ENCODE measurements around the gene VMO1.

VMO1 gene

DNA sequence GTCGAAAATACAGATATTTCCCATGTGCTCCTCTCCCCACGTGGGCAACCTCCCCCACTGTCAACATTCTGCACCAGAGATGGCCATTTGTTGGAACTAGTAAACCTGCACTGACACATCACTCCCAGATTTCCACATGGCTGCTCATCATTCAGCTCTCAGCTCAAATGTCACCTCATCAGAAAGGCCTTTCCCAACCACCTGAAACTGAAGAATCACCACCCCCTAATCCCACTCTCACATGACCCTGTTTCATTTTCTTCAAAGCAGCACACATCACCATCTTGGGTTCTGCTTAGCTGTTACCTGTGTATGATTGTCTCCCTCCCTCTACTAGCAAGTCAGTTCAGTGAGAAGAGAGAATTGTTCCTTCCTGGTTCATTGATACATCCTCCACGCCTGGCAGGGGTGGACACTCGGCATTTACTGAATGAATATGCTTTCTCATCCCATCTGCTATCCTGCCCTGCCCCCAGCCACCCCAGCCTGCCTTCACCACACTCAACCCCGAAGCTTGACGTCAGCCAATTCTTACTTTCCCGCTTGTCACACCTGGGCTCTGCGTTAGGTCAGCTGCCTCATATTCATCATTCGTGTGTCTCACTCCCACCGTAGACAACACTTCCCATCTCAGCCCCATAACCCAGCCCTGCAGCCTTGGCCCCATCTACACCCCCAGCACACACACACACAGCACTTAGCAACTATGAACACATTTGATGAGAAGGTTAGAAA is 14.5 kb upstream of the VMO1 start:
- no peak for DNase-seq

DNA sequence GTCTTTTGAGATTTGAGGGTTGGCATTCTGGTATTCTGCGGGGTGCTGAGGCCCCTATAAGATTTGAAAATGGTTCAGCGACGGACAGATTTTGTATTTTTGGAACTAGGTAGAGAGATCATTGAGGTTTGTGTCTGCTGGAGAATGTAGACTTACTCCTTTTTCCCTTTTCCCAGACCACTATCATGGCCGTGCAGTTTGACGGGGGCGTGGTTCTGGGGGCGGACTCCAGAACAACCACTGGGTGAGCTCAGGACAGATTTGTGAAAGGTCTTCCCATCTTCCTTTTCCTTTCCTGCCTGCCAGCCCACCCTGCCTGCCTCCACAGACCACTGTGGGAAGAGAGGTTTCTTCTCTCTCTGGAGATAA is 10.4 kb upstream of the VMO1 start:
- DNase-seq, result peak in 2 of 51 donors; percentile 10 to 25

DNA sequence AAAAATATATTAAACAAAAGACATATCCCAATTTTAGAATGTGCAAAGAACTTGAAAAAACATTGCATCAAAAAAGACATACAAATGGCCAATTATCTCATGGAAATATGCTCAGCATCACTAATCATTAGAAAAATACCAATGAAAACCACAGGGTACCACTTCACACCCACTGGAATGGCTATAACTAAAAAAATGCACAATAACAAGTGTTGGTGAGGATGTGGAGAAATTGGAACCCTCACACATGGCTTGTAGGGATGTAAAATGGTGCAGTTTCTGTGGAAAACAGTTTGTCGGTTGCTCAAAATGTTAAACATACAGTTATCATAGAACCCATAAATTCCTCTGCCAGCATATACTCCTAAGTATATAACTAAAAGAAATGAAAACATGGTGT is 9.0 kb upstream of the VMO1 start:
- DNase-seq, result no peak

DNA sequence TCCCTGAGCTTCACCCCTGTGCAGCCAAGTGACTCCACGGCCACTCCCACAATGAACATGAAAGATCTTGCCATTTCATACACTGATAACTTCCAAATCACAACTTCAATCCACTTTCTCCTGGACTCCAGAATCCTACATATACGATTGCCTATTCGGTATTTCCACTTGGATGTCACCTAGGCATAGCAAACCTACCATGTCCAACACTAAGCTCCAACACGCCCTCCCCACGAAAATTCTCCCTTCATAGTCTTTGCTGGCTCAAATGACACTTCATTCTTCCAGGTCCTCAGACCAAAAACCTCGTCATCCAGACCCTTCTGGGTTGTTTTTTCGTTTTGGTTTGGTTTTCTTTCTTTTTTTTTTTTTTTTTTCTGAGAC is 4.5 kb upstream of the VMO1 start:
- no peak for DNase-seq

DNA sequence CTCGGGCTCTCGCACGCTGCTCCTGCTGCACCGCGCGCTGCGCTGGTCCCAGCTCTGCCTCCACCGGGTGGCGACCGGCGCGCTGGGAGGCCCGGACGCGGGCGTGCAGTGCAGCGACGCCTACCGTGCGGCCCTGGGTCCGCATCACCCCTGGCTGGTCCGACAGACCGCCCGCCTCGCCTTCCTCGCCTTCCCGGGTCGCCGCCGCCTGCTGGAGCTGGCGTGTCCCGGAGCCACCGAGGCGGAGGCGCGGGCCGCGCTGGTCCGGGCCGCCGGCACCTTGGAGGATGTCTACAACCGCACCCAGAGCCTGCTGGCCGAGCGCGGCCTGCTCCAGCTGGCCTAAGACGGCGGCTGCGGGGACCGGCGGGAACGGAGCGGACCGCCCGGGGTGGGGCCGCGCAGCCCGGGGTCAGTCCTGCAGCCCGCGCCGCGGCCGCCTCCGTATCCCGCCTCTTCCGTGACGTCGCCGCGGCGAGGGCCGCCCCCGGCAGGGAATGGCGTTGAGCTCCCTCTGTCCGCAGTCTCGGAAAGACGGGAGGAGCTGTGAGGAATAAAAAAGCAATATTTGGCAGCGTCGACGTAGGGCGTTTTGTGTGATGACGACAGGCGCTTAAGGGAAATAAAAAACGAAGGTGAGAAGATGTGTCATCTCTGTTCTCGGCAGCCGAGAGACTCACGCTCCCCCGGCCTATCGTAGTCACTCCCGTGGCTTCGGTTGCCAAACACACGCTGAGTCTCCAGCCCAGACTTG is 4.0 kb upstream of the VMO1 start:
- peak; percentile 47 to 96 (median 80) for DNase-seq

DNA sequence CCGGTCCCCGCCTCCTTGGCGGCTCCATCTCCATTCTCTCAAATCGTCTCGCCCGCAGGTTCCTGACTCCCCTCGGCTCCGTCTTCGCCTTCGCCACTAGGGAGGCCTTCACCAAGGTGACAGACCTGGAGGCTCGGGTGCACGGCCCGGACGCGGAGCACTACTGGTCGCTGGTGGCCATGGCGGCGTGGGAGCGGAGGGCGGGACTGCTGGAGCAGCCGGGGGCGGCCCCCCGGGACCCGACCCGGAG is 3.5 kb upstream of the VMO1 start:
- DNase-seq, result peak in 1 of 51 donors; percentile 56

DNA sequence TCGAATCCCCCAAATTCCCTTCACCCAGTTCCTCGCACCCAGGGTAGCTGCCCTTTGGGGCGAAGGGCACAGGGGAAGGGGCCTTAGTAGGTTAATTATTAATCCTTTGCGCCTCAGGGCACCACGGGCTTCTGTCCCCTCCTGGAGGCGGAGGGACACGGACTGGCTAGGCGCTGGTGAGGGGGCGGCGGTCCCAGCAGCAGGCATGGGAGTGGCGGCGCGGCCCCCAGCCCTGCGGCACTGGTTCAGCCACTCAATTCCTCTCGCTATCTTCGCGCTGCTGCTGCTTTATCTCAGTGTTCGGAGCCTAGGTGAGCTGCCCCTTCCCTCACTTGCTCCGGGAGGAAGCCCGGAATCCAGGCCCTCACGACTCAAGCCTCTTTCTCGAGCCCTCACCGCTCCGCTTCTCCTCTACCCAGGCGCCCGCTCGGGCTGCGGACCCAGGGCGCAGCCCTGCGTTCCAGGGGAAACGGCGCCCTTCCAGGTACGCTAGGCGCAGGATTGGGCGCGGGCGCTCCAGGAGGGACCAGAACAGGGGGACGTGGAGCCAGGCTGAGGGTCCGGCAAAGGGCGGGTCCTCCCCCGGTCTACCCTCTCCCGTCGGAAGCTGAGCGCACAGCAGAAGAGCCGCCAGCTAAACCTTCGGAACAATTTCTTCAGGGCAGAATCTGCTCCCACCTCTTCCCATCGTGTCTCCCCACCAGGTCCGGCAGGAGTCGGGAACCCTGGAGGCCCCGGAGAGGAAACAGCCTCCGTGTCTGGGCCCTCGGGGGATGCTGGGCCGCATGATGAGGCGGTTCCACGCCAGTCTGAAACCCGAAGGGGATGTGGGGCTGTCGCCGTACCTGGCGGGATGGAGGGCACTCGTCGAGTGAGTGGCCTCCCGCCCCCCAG is 2.9 kb upstream of the VMO1 start, which contains the start of gene GLTPD2:
GLTPD2 (plus strand) TSS at position 158 of the 894 bp plus-strand sequence; CDS start at position 206, 48 bp downstream.
- DNase-seq, result peak in 4 of 51 donors; percentile 36 to 62 (median 45)

DNA sequence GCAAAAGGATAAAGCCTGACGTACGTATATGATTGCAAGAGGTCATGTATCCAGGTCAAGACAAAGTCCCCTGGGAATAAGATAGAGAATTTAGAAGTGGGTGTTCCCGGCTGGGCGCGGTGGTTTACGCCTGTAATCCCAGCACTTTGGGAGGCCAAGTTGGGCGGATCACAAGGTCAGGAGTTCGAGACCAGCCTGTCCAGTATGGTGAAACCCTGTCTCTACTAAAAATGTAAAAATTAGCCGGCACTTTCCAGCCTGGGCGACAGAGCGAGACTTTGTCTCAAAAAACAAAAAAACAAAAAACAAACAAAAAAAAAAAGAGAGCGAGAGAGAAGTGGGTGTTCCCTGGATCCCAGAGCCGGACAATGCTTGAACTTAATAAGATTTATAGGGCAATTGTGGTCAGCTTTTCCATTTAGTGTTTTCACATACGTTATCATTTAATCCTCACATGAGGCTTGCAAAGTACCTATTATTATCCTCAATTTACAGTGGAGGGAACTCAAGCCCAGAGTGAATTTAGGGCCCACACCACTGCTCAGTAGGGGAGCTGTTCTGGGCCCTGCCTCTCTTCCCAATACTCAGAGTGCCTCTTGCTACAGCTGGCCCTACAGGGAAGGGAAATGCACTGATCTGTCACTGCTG is 2.1 kb upstream of the VMO1 start:
- no peak for DNase-seq

DNA sequence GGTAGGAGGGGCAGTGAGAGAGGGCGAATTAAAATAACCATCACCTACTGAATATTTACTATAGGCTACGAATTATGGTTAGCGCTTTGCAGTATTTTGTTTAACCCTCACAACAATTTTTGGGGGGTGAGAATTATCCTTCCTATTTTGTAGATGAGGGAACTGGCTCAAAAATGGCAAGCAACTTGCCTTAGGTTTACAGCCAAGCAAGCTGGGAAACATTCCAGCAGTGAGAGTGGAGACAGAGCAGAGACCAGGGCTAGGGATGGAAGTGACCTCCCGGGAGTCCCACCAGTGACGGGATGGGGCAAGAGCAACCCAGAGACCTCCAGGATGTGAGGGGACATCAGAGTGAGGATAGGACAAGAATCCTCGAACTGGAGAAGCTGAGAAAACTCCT is 352 bp upstream of the VMO1 start:
- peak in 1 of 51 donors; percentile 22 for DNase-seq

DNA sequence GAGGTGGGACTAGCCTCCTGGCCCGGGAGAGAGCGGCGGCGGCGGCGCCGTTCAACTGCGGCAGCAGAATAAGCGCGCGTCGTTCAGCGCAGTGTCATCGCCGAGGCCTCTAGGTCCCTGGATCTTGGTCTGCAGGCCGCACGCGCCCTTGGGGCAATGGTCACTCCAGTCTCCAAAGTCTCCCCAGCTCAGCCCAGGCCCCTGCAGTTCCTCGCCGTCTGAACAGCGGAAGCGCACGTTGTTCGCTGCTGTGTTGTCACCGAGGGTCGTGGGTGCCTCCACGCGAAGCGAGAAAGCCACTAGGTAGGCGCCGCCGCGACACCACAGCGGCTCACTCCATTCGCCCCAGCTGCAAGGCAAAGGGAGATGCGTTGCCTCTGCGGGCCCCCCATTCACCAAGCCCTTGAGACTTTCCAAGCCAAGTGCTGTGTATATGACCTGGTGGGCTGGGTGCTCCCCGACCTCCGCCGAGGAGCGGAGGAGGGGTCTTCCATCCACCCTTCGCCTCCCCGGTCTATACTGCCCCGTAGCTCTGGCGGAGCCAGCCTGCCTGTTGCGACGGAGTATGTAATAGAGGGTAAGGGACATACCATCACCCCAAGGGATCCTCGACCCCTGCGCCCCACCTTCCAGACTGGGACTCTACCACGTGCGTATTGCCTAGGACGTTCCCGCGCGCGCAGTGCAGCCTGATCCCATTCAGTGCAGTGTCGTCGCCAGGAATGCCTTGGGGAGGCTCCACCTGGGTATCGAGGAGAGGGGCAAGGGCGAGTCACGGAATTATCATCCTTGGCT is 656 bp downstream of the VMO1 start:
- peak in 3 of 51 donors; percentile 10 to 13 (median 10) for DNase-seq

DNA sequence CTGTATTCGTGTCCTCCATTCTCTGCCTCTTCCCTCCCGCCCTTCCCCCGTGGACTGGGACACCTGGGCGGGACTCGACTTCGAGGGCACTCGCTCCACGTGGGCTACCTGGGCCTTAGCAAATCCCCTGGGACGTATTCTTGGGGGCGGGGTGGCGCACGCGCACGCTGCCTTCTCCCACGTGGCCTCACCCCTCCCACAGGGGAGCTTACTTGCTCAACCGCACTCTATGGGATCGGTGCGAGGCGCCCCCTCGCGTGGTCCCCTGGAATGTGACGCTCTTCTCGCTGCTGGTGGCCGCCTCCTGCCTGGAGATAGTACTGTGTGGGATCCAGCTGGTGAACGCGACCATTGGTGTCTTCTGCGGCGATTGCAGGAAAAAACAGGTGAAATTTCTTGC is 3.5 kb downstream of the VMO1 start:
- DNase-seq, result peak in 1 of 51 donors; percentile 10

DNA sequence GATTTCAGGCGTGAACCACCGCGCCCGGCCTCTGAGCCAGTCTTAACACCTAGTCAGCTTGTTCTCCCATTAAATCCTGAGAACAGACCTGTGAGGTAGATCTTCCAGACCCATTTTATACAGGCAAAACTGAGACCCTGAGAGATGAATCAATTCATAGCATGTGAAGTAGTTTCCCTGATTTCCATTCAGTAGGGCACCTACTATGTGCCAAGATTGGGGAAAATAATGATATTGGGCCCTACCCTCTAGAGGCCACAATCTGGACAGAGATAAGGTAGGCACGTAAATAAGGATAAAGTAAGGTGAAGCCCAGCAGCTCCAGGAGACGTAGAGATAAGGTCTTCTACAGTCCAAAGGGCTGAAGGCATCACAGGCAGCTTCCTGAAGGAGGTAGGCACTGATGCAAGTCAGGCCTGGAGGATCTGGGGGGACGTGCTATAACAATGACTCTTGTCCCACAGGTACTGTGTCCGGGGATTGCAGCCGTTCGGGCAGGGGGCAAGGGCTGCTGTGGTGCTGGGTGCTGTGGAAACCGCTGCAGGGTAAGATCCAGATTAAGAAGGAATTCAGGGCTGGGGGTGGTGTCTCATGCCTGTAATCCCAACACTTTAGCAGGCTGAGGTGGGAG is 5.7 kb downstream of the VMO1 start:
- DNase-seq, result no peak

DNA sequence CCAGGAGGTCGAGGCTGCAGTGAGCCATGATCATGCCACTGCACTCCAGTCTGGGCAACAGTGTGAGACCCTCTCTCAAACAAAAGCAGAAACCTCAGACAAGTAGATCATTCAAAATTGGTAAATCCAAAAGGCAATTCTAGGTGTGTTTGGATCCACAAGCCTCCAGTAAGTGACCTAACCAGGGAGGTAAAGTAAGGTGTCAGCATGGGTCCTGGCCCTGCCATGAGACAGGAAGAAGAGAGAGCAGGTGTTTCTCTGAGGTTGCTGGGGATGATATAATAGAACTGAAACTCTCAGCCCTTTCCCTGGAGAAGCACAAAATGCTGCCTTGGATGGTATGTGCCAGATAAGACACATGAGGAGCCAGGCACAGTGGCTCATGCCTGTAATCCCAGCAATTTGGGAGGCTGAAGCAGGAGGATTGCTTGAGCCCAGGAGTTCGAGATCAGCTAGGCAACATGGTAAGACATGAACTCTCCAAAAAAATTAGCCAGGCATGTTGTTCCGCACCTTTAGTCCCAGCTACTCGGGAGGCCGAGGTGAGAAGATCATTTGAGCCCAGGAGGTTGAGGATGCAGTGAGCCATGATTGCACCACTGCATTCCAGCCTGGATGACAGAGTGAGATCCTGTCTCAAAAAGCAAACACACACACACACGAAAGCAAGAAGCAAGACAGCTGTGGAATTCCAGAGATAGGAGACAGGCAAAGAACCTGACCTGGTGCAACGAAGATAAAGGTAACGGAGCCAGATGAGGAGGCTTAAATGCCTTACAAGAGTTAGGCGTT is 8.0 kb downstream of the VMO1 start:
- DNase-seq, result no peak

DNA sequence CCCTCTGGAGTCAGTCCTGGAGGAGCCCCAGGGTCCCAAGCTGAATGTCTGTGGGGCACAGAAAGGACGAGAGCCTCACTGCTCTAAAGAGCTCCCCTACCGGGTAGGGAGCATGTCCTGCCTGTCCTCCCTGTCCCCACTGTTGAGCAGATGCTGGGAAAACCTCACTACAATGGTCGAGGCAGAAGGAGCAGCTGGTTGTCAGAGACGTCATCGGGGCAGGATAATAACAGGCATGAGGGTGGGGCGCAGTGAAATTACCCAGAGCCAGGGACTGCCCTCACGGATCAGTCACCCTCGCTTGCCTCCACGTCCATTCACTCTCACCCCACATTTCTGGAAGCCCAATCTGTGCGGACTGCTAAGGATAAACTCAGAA is 13.9 kb downstream of the VMO1 start:
- DNase-seq, result no peak

DNA sequence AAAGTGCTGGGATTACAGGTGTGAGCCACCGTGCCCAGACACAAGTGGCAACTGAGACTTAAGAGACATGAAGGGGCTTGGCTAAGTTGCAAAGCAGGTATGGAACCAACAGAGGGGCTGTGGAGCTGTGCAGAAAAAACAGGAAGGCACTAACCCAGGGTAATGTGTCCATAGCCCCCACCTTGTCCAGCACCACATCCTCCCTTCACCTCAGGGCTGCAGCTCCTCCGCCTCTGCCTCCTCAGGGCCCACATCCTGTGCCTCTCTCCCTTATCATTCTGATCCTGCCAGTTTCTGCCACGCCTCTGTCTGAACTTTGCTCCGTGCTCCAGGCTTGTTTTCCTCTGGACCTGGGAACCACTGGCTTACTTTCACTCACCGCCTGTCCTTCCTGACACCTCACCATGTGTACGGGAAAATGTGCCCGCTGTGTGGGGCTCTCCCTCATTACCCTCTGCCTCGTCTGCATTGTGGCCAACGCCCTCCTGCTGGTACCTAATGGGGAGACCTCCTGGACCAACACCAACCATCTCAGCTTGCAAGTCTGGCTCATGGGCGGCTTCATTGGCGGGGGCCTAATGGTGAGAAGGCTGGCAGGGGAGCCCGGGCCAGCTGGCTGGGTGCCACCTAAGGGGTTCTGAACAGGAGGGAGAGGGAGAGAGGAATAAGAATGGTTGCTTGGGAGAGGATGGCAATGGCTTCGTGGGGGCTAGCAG is 14.5 kb downstream of the VMO1 start, which contains the start of gene TM4SF5:
TM4SF5 (plus strand) TSS at position 368 of the 716 bp plus-strand sequence; CDS start at position 405, 37 bp downstream.
- no peak for DNase-seq

DNA sequence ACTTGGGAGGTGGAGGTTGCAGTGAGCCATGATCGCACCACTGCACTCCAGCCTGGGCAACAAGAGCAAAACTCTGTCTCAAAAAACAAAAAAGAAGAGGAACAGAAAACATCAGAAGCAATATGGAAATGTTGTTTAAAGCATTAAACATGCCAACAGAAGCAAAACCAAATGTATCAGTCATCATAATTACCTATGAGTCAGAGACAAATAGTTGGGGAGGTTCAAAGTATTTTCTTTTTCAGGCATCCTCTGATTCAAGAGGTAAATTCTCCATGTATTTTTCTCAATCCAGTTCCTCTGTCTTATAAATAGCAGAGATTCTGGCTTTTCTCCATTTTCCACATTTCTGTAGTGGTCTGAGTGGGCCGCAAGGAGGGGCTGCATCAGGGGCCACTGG is 16.5 kb downstream of the VMO1 start:
- no peak for DNase-seq

DNA sequence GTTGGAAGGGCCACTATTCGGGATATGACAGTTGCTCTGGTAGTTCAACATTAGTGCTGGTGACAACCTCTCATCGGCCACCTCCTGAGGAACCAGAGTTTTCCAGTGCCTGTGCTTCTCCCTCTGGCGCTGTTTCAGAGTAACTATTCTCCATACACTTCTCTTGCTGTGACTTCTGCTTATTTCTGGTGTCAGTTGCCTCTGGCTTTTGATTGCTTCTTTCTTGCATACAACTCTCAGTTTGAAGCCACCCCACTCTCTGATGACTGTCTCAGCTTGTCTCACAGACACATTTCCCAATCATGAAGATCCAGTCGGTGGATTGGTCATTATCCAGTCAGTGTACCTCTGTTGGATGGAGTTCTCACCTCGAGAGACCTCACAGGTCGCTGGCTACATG is 17.9 kb downstream of the VMO1 start:
- no peak for DNase-seq

DNA sequence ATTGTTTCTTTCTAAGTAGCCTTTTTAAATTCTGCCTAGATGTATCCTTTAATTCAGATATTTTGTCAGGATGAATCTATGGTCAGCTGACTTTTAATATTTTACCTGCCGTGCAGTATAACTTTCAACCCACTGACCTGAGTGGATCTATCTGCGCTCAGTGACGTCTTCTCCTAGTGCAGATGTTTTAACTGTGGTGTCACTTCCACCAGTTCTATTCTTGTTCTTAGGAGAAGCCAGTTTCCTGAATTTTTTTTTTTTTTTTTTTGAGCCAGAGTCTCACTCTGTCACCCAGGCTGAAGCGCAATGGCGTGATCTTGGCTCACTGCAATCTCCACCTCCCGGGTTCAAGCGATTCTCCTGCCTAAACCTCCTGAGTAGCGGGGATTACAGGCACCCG is 19.4 kb downstream of the VMO1 start:
- DNase-seq, result no peak

DNA sequence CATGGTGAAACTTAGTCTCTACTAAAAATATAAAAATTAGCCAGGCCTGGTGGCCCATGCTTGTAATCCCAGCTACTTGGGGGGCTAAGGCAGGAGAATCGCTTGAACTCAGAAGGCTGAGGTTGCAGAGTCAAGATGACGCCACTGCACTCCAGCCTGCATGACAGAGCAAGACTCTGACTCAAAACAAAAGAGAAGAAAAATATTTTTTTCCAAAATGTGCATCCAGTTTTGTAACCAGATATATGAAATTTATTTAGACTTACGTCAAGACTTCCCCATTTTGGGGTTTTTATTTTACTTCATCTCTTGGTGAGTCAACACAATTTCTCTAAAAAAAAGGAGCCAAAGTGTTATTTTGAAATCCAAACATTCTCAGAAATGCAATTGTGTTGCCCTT is 20.0 kb downstream of the VMO1 start:
- DNase-seq, result no peak
